SK-N-MC (cell line): ENCODE measurements around the gene KIAA0513.

Experiments
- EZH2 ChIP-seq: fragments of 200-600 bp; sonication (generic); IDR thresholded peaks from one replicate; pipeline ENCODE4 v1.6.1; 2017; ENCODE audit warnings: antibody characterized with exemption
- POLR2AphosphoS5 ChIP-seq: IDR thresholded peaks from 2 replicates; pipeline ENCODE4 v1.6.1; 2012; ENCODE audit warnings: mild to moderate bottlenecking, low read depth, low read length, borderline replicate concordance

GRCh38 chr16:85093705-85094104 is 66.1 kb downstream of the KIAA0513 start:
- no peak for TF ChIP-seq EZH2
- no peak for TF ChIP-seq POLR2AphosphoS5
